Measurements from ENCODE around the gene SH3GL2.

The SH3GL2 gene

DNA sequence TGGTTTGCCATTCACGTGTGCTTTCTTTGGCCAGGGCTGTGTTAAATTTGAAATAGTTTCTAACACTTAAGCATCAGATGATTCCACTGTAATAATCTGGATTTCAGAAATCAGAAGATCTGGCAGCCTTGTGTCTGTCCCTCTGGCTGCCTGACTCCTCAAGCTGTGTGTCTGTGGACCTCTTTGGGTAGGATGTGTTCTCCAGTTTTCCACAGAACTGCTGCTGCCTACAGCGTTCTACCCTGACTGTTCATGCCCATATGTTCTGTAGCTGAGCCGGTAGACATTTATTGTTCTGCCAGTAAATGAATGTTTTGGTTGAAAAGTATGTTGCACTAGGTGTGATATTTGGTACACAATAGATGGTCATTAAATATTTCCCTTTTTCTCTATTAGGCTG, 81.3 kb downstream of the SH3GL2 start:
- no peaks in the 10 kb centered on the region for H3K9me2 ChIP-seq (replicated peaks; ENCODE audit: control insufficient read depth, low read length)
- H3K27ac ChIP-seq (ENCODE audit: low read depth, low read length) = no peak overlapping the region
- no peaks in the 10 kb centered on the region for H3K9me3 ChIP-seq (ENCODE audit: control insufficient read depth, insufficient read depth, low read length)
- H3F3A ChIP-seq (ENCODE audit: control insufficient read depth, insufficient read depth) = no peaks in the 10 kb centered on the region
- no peaks in the 10 kb centered on the region for H4K20me1 ChIP-seq (ENCODE audit: control insufficient read depth, insufficient read depth, low read depth, low read length)
- H3K4me3 ChIP-seq (ENCODE audit: low read length) = no peak overlapping the region
- H3K27me3 ChIP-seq (ENCODE audit: control insufficient read depth, low read length) = no peaks in the 10 kb centered on the region
- no peaks in the 10 kb centered on the region for H3K79me2 ChIP-seq (ENCODE audit: control insufficient read depth, low read length)
- no peak overlapping the region for H3K4me2 ChIP-seq (ENCODE audit: low read length)
- TF ChIP-seq EZH2phosphoT487 (IDR thresholded peaks at IDR 0.05; ENCODE audit: borderline replicate concordance, low read length) = no peak
- TF ChIP-seq, protein P1, sequence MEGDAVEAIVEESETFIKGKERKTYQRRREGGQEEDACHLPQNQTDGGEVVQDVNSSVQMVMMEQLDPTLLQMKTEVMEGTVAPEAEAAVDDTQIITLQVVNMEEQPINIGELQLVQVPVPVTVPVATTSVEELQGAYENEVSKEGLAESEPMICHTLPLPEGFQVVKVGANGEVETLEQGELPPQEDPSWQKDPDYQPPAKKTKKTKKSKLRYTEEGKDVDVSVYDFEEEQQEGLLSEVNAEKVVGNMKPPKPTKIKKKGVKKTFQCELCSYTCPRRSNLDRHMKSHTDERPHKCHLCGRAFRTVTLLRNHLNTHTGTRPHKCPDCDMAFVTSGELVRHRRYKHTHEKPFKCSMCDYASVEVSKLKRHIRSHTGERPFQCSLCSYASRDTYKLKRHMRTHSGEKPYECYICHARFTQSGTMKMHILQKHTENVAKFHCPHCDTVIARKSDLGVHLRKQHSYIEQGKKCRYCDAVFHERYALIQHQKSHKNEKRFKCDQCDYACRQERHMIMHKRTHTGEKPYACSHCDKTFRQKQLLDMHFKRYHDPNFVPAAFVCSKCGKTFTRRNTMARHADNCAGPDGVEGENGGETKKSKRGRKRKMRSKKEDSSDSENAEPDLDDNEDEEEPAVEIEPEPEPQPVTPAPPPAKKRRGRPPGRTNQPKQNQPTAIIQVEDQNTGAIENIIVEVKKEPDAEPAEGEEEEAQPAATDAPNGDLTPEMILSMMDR (IDR thresholded peaks at IDR 0.05; ENCODE audit: low read depth, low read length, poor library complexity, severe bottlenecking) = no peak
- H3K36me3 ChIP-seq (ENCODE audit: control insufficient read depth, low read length) = no peaks in the 10 kb centered on the region
- no peaks in the 10 kb centered on the region for H3K4me1 ChIP-seq (ENCODE audit: control insufficient read depth, low read length)

DNA sequence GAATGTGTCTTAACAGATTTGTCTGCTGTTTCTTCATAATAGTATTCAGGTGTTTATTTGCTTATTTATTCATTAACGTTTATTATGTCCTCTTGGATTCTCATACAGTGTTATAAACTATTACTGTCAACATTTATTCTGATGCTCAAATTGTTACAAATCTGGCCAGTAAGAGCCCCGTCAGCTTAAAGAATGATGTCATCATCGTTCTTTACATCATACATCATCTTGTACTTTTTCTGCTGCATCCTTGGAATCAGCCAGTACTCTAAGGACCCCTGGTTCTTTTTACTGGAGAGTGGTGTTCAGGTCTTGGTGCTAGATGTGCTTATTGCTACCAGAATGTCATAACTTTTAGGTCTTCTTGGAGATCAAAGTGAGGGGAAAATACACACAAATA, 86.6 kb downstream of the SH3GL2 start:
- Histone ChIP-seq H4K20me1 (ENCODE audit: control insufficient read depth, insufficient read depth, low read depth, low read length) (no peaks in the 10 kb centered on the region), H3F3A (ENCODE audit: control insufficient read depth, insufficient read depth) (no peaks in the 10 kb centered on the region), H3K79me2 (ENCODE audit: control insufficient read depth, low read length) (no peaks in the 10 kb centered on the region), H3K4me3 (ENCODE audit: low read length) (no peak overlapping the region), H3K27me3 (ENCODE audit: control insufficient read depth, low read length) (no peaks in the 10 kb centered on the region), H3K9me3 (ENCODE audit: control insufficient read depth, insufficient read depth, low read length) (no peaks in the 10 kb centered on the region), H3K4me1 (ENCODE audit: control insufficient read depth, low read length) (no peaks in the 10 kb centered on the region), H3K36me3 (ENCODE audit: control insufficient read depth, low read length) (no peaks in the 10 kb centered on the region), H3K9me2 (replicated peaks; ENCODE audit: control insufficient read depth, low read length) (no peaks in the 10 kb centered on the region), H3K4me2 (ENCODE audit: low read length) (no peak overlapping the region), H3K27ac (ENCODE audit: low read depth, low read length) (no peak overlapping the region)
- TF ChIP-seq, protein P1 (IDR thresholded peaks at IDR 0.05; ENCODE audit: low read depth, low read length, poor library complexity, severe bottlenecking) = no peak
- TF ChIP-seq EZH2phosphoT487 (IDR thresholded peaks at IDR 0.05; ENCODE audit: borderline replicate concordance, low read length) = no peak

DNA sequence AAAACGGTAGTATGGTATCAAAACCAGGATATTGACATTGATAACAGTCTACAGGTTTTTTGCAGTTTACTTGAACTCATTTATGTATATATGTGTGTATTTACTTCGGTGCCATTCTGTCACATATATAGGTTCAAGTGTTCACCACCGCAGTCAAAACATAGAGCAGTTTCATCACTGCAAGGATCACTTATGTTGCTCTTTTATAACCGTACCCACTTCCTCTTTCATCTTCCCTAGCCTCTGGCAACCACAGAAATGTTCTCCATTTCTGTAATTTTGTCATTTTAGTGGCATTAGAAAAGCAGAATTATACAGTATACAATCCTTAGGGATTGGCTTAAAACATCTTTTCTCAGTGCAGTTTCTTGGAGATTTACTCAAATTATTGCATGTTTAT, 90.3 kb downstream of the SH3GL2 start:
- H3K9me3 ChIP-seq (ENCODE audit: control insufficient read depth, insufficient read depth, low read length) = no peaks in the 10 kb centered on the region
- H3K27ac ChIP-seq (ENCODE audit: low read depth, low read length) = no peak overlapping the region
- no peak for TF ChIP-seq EZH2phosphoT487 (IDR thresholded peaks at IDR 0.05; ENCODE audit: borderline replicate concordance, low read length)
- TF ChIP-seq, protein P1 (IDR thresholded peaks at IDR 0.05; ENCODE audit: low read depth, low read length, poor library complexity, severe bottlenecking) = no peak
- no peaks in the 10 kb centered on the region for H3K4me1 ChIP-seq (ENCODE audit: control insufficient read depth, low read length)
- no peak overlapping the region for H3K4me3 ChIP-seq (ENCODE audit: low read length)
- no peaks in the 10 kb centered on the region for H3F3A ChIP-seq (ENCODE audit: control insufficient read depth, insufficient read depth)
- H3K4me2 ChIP-seq (ENCODE audit: low read length) = no peak overlapping the region
- no peaks in the 10 kb centered on the region for H3K36me3 ChIP-seq (ENCODE audit: control insufficient read depth, low read length)
- no peaks in the 10 kb centered on the region for H4K20me1 ChIP-seq (ENCODE audit: control insufficient read depth, insufficient read depth, low read depth, low read length)
- no peaks in the 10 kb centered on the region for H3K9me2 ChIP-seq (replicated peaks; ENCODE audit: control insufficient read depth, low read length)
- H3K79me2 ChIP-seq (ENCODE audit: control insufficient read depth, low read length) = no peaks in the 10 kb centered on the region
- H3K27me3 ChIP-seq (ENCODE audit: control insufficient read depth, low read length) = no peaks in the 10 kb centered on the region

DNA sequence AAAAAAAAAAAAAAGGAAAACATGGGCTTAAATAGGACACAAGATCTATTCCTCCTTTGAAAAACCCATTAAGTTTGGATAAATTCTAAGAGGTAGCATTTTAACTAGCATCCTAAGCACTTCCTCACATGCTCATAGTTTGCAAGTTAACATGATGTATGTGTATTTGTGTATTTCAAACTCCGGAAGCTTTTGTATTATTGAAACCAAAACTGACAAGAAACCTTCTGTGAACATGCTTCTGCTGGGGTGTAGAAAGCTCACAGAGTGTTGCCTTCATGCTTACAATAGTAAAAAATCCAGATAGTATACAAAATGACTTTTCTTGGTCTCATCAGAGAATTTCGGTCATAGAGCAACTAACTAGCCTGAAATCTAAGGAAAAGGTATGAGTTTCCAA, 103.8 kb downstream of the SH3GL2 start:
- no peak overlapping the region for H3K27ac ChIP-seq (ENCODE audit: low read depth, low read length)
- no peak overlapping the region for H3K4me3 ChIP-seq (ENCODE audit: low read length)
- no peaks in the 10 kb centered on the region for H3K4me1 ChIP-seq (ENCODE audit: control insufficient read depth, low read length)
- no peaks in the 10 kb centered on the region for H3K9me3 ChIP-seq (ENCODE audit: control insufficient read depth, insufficient read depth, low read length)
- no peak for TF ChIP-seq EZH2phosphoT487 (IDR thresholded peaks at IDR 0.05; ENCODE audit: borderline replicate concordance, low read length)
- TF ChIP-seq, protein P1 (IDR thresholded peaks at IDR 0.05; ENCODE audit: low read depth, low read length, poor library complexity, severe bottlenecking) = no peak
- H3K36me3 ChIP-seq (ENCODE audit: control insufficient read depth, low read length) = no peaks in the 10 kb centered on the region
- H3K4me2 ChIP-seq (ENCODE audit: low read length) = no peak overlapping the region
- H3F3A ChIP-seq (ENCODE audit: control insufficient read depth, insufficient read depth) = no peaks in the 10 kb centered on the region
- no peaks in the 10 kb centered on the region for H3K9me2 ChIP-seq (replicated peaks; ENCODE audit: control insufficient read depth, low read length)
- H4K20me1 ChIP-seq (ENCODE audit: control insufficient read depth, insufficient read depth, low read depth, low read length) = no peaks in the 10 kb centered on the region
- H3K79me2 ChIP-seq (ENCODE audit: control insufficient read depth, low read length) = no peaks in the 10 kb centered on the region
- H3K27me3 ChIP-seq (ENCODE audit: control insufficient read depth, low read length) = no peaks in the 10 kb centered on the region
